NCI-H82 treated with DMSO at 0.1 percent for 48 hours (cell line): ENCODE results near the gene PHACTR1.

Source experiments
- DNase-seq: peaks from one replicate; lab custom pipeline; 2025; ENCODE audit not compliant: unreplicated experiment; lab: John Stamatoyannopoulos, UW

The PHACTR1 gene

GRCh38 chr6:12947151-12947871 lies 230.7 kb downstream of the PHACTR1 start:
- no peak for DNase-seq

GRCh38 chr6:12947967-12948366 lies 231.4 kb downstream of the PHACTR1 start:
- DNase-seq = no peak

- DNase-seq = no peak
Observed at GRCh38 chr6:12950976-12951375, 234.4 kb downstream of the PHACTR1 start.

GRCh38 chr6:12951415-12951814 lies 234.8 kb downstream of the PHACTR1 start:
- DNase-seq = no peak

GRCh38 chr6:12952318-12952717 lies 235.8 kb downstream of the PHACTR1 start:
- no peak for DNase-seq

GRCh38 chr6:12955956-12956355 lies 239.4 kb downstream of the PHACTR1 start:
- no peak for DNase-seq

- DNase-seq = no peak
Observed at GRCh38 chr6:12956991-12957320, 240.4 kb downstream of the PHACTR1 start.

GRCh38 chr6:12957321-12958051 lies 240.9 kb downstream of the PHACTR1 start:
- DNase-seq = no peak

GRCh38 chr6:12958052-12958706 lies 241.6 kb downstream of the PHACTR1 start:
- no peak for DNase-seq

GRCh38 chr6:12961761-12962160 lies 245.2 kb downstream of the PHACTR1 start:
- DNase-seq = no peak

GRCh38 chr6:12962529-12962928 lies 246.0 kb downstream of the PHACTR1 start:
- DNase-seq = peak; percentile 3

GRCh38 chr6:12962987-12963386 lies 246.4 kb downstream of the PHACTR1 start:
- no peak for DNase-seq

- no peak for DNase-seq
Observed at GRCh38 chr6:12963567-12963966, 247.0 kb downstream of the PHACTR1 start.

- DNase-seq = no peak
Observed at GRCh38 chr6:12967686-12968085, 251.1 kb downstream of the PHACTR1 start.

GRCh38 chr6:12968290-12968689 lies 251.7 kb downstream of the PHACTR1 start:
- DNase-seq = no peak

- DNase-seq = no peak
Observed at GRCh38 chr6:12968839-12969558, 252.4 kb downstream of the PHACTR1 start.

- DNase-seq = no peak
Observed at GRCh38 chr6:12969966-12970365, 253.4 kb downstream of the PHACTR1 start.

- DNase-seq = no peak
Observed at GRCh38 chr6:12973386-12973785, 256.8 kb downstream of the PHACTR1 start.

GRCh38 chr6:12974551-12974950 lies 258.0 kb downstream of the PHACTR1 start:
- no peak for DNase-seq

GRCh38 chr6:12976366-12976765 lies 259.8 kb downstream of the PHACTR1 start:
- no peak for DNase-seq

- no peak for DNase-seq
Observed at GRCh38 chr6:12977206-12977605, 260.6 kb downstream of the PHACTR1 start.

GRCh38 chr6:12977806-12978205 lies 261.2 kb downstream of the PHACTR1 start:
- no peak for DNase-seq
